GM18520 (cell line): ENCODE data around the gene DCLK1.
"Not testable (repeated sequence)": the region's sequence is repeated elsewhere in the genome, so short reads cannot be mapped to it uniquely, and the experiment has no call there.

Experiments
- ATAC-seq: cut with Tn5 transposase; IDR thresholded peaks from one replicate; pipeline ENCODE4 v1.9.1; 2021; ENCODE audit not compliant: unreplicated experiment

Gene DCLK1

GRCh38 chr13:36088001-36088400 lies 43.2 kb downstream of the DCLK1 start:
- no peak for ATAC-seq

GRCh38 chr13:36086117-36086516 lies 45.1 kb downstream of the DCLK1 start:
- no peak for ATAC-seq

GRCh38 chr13:36084131-36084530 lies 47.1 kb downstream of the DCLK1 start:
- ATAC-seq, result no peak

- ATAC-seq, result no peak
Observed at GRCh38 chr13:36082806-36083205, 48.4 kb downstream of the DCLK1 start.

- no peak for ATAC-seq
Observed at GRCh38 chr13:36082396-36082795, 48.8 kb downstream of the DCLK1 start.

GRCh38 chr13:36076211-36076610 lies 55.0 kb downstream of the DCLK1 start:
- ATAC-seq, result no peak

GRCh38 chr13:36074659-36075058 lies 56.5 kb downstream of the DCLK1 start:
- no peak for ATAC-seq

GRCh38 chr13:36072152-36072935 lies 58.8 kb downstream of the DCLK1 start:
- ATAC-seq, result no peak

GRCh38 chr13:36070504-36071192 lies 60.5 kb downstream of the DCLK1 start:
- not testable (repeated sequence) for ATAC-seq

GRCh38 chr13:36069881-36070366 lies 61.3 kb downstream of the DCLK1 start:
- no peak for ATAC-seq

- no peak for ATAC-seq
Observed at GRCh38 chr13:36068991-36069390, 62.2 kb downstream of the DCLK1 start.

- no peak for ATAC-seq
Observed at GRCh38 chr13:36068566-36068965, 62.6 kb downstream of the DCLK1 start.

- ATAC-seq, result no peak
Observed at GRCh38 chr13:36067746-36068381, 63.3 kb downstream of the DCLK1 start.

GRCh38 chr13:36062249-36062648 lies 68.9 kb downstream of the DCLK1 start:
- no peak for ATAC-seq

GRCh38 chr13:36061621-36062020 lies 69.6 kb downstream of the DCLK1 start:
- no peak for ATAC-seq

- ATAC-seq, result no peak
Observed at GRCh38 chr13:36061054-36061453, 70.1 kb downstream of the DCLK1 start.

- ATAC-seq, result no peak
Observed at GRCh38 chr13:36059321-36059720, 71.9 kb downstream of the DCLK1 start.

GRCh38 chr13:36058116-36058515 lies 73.1 kb downstream of the DCLK1 start:
- ATAC-seq, result no peak

GRCh38 chr13:36057547-36057946 lies 73.6 kb downstream of the DCLK1 start:
- no peak for ATAC-seq

- ATAC-seq, result no peak
Observed at GRCh38 chr13:36057041-36057440, 74.1 kb downstream of the DCLK1 start.

- no peak for ATAC-seq
Observed at GRCh38 chr13:36055366-36055765, 75.8 kb downstream of the DCLK1 start.

- no peak for ATAC-seq
Observed at GRCh38 chr13:36054041-36054440, 77.1 kb downstream of the DCLK1 start.
